Naive B cell (primary cell): ENCODE measurements around the gene RIMS4. TPM values are rescaled to one million over a fixed set of nuclear protein-coding genes. Genes with fewer than 3 reads are reported as not detected.

ENCODE experiments used
- ATAC-seq, 2 donors: fragments of 150-1000 bp; cut with Tn5 transposase; 2 replicates each; pipeline ENCODE4 v1.10.0; 2021; ENCODE audit warnings: low read depth in 2 of 2, mild to moderate bottlenecking in 2 of 2, moderate library complexity in 2 of 2
- DNase-seq: peaks from one replicate; pipeline ENCODE4 v3.0.0; 2022
- H3K27ac Mint-ChIP-seq, 6 donors: one replicate each; pipeline ENCODE4 v1.8.0; 2020 to 2022; ENCODE audit warnings: mild to moderate bottlenecking in 6 of 6, mixed read lengths in 6 of 6, moderate library complexity in 5 of 6, inconsistent platforms in 2 of 6
- H3K27me3 Mint-ChIP-seq, 3 donors: one replicate each; pipeline ENCODE4 v1.8.0; 2021 to 2022; ENCODE audit warnings: mixed read lengths in 3 of 3, mild to moderate bottlenecking in 1 of 3
- H3K36me3 Mint-ChIP-seq, 2 donors: one replicate each; pipeline ENCODE4 v1.8.0; 2020 to 2022; ENCODE audit warnings: mixed read lengths in 2 of 2, inconsistent platforms in 1 of 2, mild to moderate bottlenecking in 1 of 2
- H3K4me1 Mint-ChIP-seq, 3 donors: one replicate each; pipeline ENCODE4 v1.8.0; 2020 to 2022; ENCODE audit warnings: mixed read lengths in 3 of 3, inconsistent platforms in 1 of 3, mild to moderate bottlenecking in 1 of 3, moderate library complexity in 1 of 3
- H3K4me3 Mint-ChIP-seq, 8 donors: one replicate each; pipeline ENCODE4 v1.8.0; 2020 to 2022; ENCODE audit warnings: mild to moderate bottlenecking in 8 of 8, mixed read lengths in 8 of 8, moderate library complexity in 8 of 8, inconsistent platforms in 2 of 8
- H3K9me3 Mint-ChIP-seq, 7 donors: one replicate each; pipeline ENCODE4 v1.8.0; 2020 to 2022; ENCODE audit warnings: mixed read lengths in 7 of 7, mild to moderate bottlenecking in 5 of 7, inconsistent platforms in 2 of 7, moderate library complexity in 1 of 7
- polyA plus RNA-seq, 6 donors: library from polyadenylated mRNA; unstranded; fragments of 300-500 nt; fragmentation: Illumina TruSeq; gene quantifications; one replicate each; pipeline ENCODE4 v1.2.3, GENCODE V29; 2021; ENCODE audit warnings: low read depth in 6 of 6

The RIMS4 gene
- polyA plus RNA-seq, 6 donors from 2014 or later = not detected

DNA sequence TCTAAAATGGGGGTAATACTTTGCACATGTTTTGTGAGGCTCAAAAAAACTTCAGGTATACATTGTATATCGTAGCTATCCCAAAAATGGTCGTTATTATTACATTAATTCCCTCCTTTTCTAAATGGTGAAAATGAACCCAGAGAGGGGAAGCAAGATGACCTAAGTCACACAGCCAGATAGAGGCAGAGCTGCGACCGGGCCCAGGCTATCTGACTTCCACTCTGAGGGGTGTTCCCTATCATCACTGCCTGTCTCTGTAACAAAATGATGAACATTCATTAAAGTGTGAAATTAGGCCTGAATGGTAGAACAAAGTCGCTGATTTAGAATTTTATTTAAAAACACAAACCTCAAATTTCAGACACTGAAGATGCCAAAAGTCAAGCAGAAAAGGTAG, 29.1 kb upstream of the RIMS4 start:
- H3K4me3 Mint-ChIP-seq = no peak overlapping the region
- H3K4me1 Mint-ChIP-seq = no peaks in the 10 kb centered on the region
- DNase-seq (no peak), ATAC-seq (no peak)
- H3K27me3 Mint-ChIP-seq = peaks cover 32 to 43% (median 43%) of the 10 kb centered on the region in 3 donors
- peaks cover 0 to 8% of the 10 kb centered on the region in 2 donors for H3K36me3 Mint-ChIP-seq
- H3K9me3 Mint-ChIP-seq = peaks cover 3 to 14% (median 7%) of the 10 kb centered on the region in 7 donors
- no peak overlapping the region for H3K27ac Mint-ChIP-seq

DNA sequence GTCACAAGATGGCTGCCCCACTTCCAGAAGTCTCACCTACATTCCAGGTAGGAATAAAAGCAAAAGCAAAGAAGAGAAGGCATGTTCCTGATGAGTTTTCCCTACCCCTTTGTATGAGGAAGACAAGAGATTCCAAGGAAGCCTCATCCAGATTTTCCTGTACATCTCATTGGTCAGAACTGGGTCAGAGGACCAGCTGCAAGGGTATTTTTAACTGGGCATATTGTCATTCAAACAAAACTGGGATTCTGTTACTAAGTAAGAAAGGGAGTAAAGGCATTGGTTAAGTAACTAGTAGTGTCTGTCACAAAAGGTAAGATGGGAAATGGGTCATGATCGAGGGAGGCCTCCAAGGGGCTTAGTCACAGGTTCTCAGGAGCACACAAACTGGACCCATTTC, 28.2 kb upstream of the RIMS4 start:
- DNase-seq (no peak), ATAC-seq (no peak)
- Mint-ChIP-seq H3K4me3 (no peak overlapping the region), H3K27me3 (peaks cover 33 to 43% (median 34%) of the 10 kb centered on the region in 3 donors), H3K4me1 (no peaks in the 10 kb centered on the region), H3K27ac (no peak overlapping the region), H3K36me3 (peaks cover 0 to 8% of the 10 kb centered on the region in 2 donors), H3K9me3 (peaks cover 3 to 14% (median 8%) of the 10 kb centered on the region in 7 donors)

GRCh38 chr20:44837946-44838345, 27.6 kb upstream of the RIMS4 start:
- Mint-ChIP-seq H3K4me3 (no peak overlapping the region), H3K27ac (no peak overlapping the region), H3K4me1 (no peaks in the 10 kb centered on the region), H3K36me3 (peaks cover 0 to 8% of the 10 kb centered on the region in 2 donors), H3K9me3 (peaks cover 3 to 14% (median 8%) of the 10 kb centered on the region in 7 donors), H3K27me3 (peaks cover 27 to 37% (median 31%) of the 10 kb centered on the region in 3 donors)
- ATAC-seq = no peak
- DNase-seq = no peak

- Mint-ChIP-seq H3K4me1 (no peaks in the 10 kb centered on the region), H3K27me3 (peaks cover 16 to 38% (median 30%) of the 10 kb centered on the region in 3 donors), H3K4me3 (no peak overlapping the region), H3K9me3 (peaks cover 3 to 14% (median 8%) of the 10 kb centered on the region in 7 donors), H3K36me3 (peaks cover 0 to 8% of the 10 kb centered on the region in 2 donors), H3K27ac (no peak overlapping the region)
- DNase-seq (no peak), ATAC-seq (no peak)
Measured at GRCh38 chr20:44836601-44837120, 26.3 kb upstream of the RIMS4 start.

GRCh38 chr20:44835661-44836221, 25.4 kb upstream of the RIMS4 start:
- DNase-seq = no peak
- ATAC-seq = no peak
- Mint-ChIP-seq H3K4me3 (no peak overlapping the region), H3K27ac (no peak overlapping the region), H3K27me3 (peaks cover 18 to 40% (median 35%) of the 10 kb centered on the region in 3 donors), H3K36me3 (peaks cover 0 to 8% of the 10 kb centered on the region in 2 donors), H3K9me3 (peaks cover 7 to 20% (median 13%) of the 10 kb centered on the region in 7 donors), H3K4me1 (no peaks in the 10 kb centered on the region)

DNA sequence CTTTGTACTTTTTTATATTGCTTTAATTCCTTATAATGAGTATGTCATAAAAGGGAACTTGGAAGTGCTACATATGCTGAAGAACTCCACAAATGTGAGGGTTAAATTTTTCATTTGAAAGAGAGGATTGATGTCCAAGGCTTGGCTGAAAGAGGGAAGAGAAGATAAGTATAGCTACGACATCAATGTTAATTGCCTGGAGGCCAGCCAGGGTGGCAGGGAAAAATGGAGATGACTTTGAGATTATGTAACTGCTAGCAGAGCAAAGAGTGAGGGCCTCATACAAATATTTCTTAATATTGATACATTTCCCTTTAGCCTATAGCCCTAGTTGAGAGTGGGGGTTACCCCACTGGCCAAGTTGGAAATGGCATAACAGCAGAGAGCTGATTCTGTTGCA, 24.8 kb upstream of the RIMS4 start:
- peaks cover 16 to 37% (median 37%) of the 10 kb centered on the region in 3 donors for H3K27me3 Mint-ChIP-seq
- no peaks in the 10 kb centered on the region for H3K4me1 Mint-ChIP-seq
- DNase-seq (no peak), ATAC-seq (no peak)
- H3K9me3 Mint-ChIP-seq = peaks cover 5 to 20% (median 10%) of the 10 kb centered on the region in 7 donors
- peaks cover 0 to 8% of the 10 kb centered on the region in 2 donors for H3K36me3 Mint-ChIP-seq
- H3K4me3 Mint-ChIP-seq = no peak overlapping the region
- peak overlapping the region in 1 of 6 donors; percentile 54 for H3K27ac Mint-ChIP-seq

DNA sequence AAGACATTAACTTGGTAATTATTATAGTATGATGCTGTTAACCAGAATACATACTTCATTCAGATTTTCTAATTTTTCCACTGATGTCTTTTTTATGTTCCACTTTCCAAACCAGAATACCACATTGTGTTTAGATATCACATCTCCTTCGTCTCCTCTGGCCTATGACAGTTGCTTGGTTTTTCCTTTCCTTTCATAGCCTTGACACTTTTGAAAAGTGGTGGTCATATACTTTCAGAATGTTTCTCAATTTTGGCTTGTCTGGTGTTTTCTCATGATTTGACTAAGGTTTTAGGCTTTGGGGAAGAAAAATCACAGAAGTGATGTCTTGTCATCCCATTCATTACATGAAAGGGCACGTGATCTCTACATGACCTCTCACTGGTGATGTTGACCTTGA, 24.3 kb upstream of the RIMS4 start:
- H3K9me3 Mint-ChIP-seq = peaks cover 5 to 20% (median 10%) of the 10 kb centered on the region in 7 donors
- H3K36me3 Mint-ChIP-seq = peaks cover 0 to 8% of the 10 kb centered on the region in 2 donors
- no peak overlapping the region for H3K4me3 Mint-ChIP-seq
- peak overlapping the region in 1 of 6 donors; percentile 54 for H3K27ac Mint-ChIP-seq
- ATAC-seq = no peak
- no peaks in the 10 kb centered on the region for H3K4me1 Mint-ChIP-seq
- DNase-seq = no peak
- peaks cover 16 to 38% (median 37%) of the 10 kb centered on the region in 3 donors for H3K27me3 Mint-ChIP-seq

DNA sequence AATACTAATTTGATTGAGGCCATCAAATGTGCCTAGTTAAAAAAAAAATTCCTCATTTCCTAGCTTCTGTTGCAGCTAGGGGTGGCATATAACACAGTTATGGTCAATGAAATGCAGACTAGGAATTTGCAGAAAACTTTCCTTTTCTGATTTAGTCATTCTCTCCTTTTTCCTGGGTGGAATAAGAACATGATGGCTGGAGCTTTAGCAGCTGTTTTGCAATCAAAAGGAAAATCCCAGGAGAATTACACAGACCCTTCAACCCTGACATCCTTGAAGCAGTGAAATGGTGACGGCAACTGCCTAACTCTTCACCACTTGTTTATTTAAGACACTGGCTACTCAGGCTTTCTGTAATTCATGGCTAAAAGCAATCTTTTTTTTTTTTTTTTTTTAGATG, 23.1 kb upstream of the RIMS4 start:
- no peak overlapping the region for H3K27ac Mint-ChIP-seq
- peaks cover 21 to 49% (median 39%) of the 10 kb centered on the region in 3 donors for H3K27me3 Mint-ChIP-seq
- peaks cover 2 to 24% (median 10%) of the 10 kb centered on the region in 7 donors for H3K9me3 Mint-ChIP-seq
- no peaks in the 10 kb centered on the region for H3K4me1 Mint-ChIP-seq
- ATAC-seq (no peak), DNase-seq (no peak)
- no peak overlapping the region for H3K4me3 Mint-ChIP-seq
- peaks cover 0 to 5% of the 10 kb centered on the region in 2 donors for H3K36me3 Mint-ChIP-seq

- H3K9me3 Mint-ChIP-seq = peaks cover 0 to 23% (median 10%) of the 10 kb centered on the region in 7 donors
- H3K27me3 Mint-ChIP-seq = peaks cover 21 to 49% (median 37%) of the 10 kb centered on the region in 3 donors
- no peaks in the 10 kb centered on the region for H3K4me1 Mint-ChIP-seq
- H3K36me3 Mint-ChIP-seq = no peaks in the 10 kb centered on the region
- H3K27ac Mint-ChIP-seq = peak overlapping the region in 1 of 6 donors; percentile 66
- no peak overlapping the region for H3K4me3 Mint-ChIP-seq
- DNase-seq (no peak), ATAC-seq (no peak)
Measured at GRCh38 chr20:44832724-44833123, 22.4 kb upstream of the RIMS4 start.

GRCh38 chr20:44830995-44831394, 20.6 kb upstream of the RIMS4 start:
- H3K36me3 Mint-ChIP-seq = no peaks in the 10 kb centered on the region
- peaks cover 21 to 49% (median 44%) of the 10 kb centered on the region in 3 donors for H3K27me3 Mint-ChIP-seq
- no peaks in the 10 kb centered on the region for H3K4me1 Mint-ChIP-seq
- no peak for ATAC-seq
- no peak overlapping the region for H3K4me3 Mint-ChIP-seq
- no peak for DNase-seq
- no peak overlapping the region for H3K27ac Mint-ChIP-seq
- peaks cover 0 to 23% (median 10%) of the 10 kb centered on the region in 7 donors for H3K9me3 Mint-ChIP-seq

GRCh38 chr20:44830523-44830922, 20.2 kb upstream of the RIMS4 start:
- H3K4me1 Mint-ChIP-seq = no peaks in the 10 kb centered on the region
- no peak overlapping the region for H3K27ac Mint-ChIP-seq
- H3K36me3 Mint-ChIP-seq = no peaks in the 10 kb centered on the region
- ATAC-seq (no peak), DNase-seq (no peak)
- no peak overlapping the region for H3K4me3 Mint-ChIP-seq
- peaks cover 21 to 53% (median 44%) of the 10 kb centered on the region in 3 donors for H3K27me3 Mint-ChIP-seq
- H3K9me3 Mint-ChIP-seq = peaks cover 0 to 23% (median 10%) of the 10 kb centered on the region in 7 donors

DNA sequence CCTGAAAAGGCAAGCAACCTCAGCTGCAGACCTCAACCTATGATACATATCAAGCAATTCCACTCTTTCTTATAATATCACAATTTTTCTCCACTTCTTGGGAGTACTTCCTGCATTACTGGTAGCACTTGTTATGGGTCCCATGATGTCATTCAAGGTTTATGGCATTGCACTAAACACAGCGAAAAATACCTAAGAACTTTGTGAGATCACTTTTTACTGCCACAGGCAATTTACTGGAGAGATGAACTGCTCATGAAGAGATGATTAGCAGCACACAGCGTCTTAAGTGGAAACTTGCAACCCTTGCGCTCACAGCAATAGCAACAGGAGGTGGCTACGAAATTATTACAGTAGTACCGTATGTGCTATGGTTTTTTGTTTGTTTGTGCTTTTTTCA, 19.3 kb upstream of the RIMS4 start:
- Mint-ChIP-seq H3K4me3 (no peak overlapping the region), H3K4me1 (no peaks in the 10 kb centered on the region), H3K9me3 (peaks cover 0 to 23% (median 10%) of the 10 kb centered on the region in 7 donors), H3K27me3 (peaks cover 14 to 48% (median 39%) of the 10 kb centered on the region in 3 donors), H3K27ac (no peak overlapping the region), H3K36me3 (no peaks in the 10 kb centered on the region)
- DNase-seq (no peak), ATAC-seq (no peak)

- H3K27ac Mint-ChIP-seq = no peak overlapping the region
- no peaks in the 10 kb centered on the region for H3K36me3 Mint-ChIP-seq
- H3K4me3 Mint-ChIP-seq = no peak overlapping the region
- DNase-seq (no peak), ATAC-seq (no peak)
- H3K9me3 Mint-ChIP-seq = peaks cover 0 to 23% (median 10%) of the 10 kb centered on the region in 7 donors
- no peaks in the 10 kb centered on the region for H3K4me1 Mint-ChIP-seq
- H3K27me3 Mint-ChIP-seq = peaks cover 13 to 47% (median 38%) of the 10 kb centered on the region in 3 donors
Measured at GRCh38 chr20:44828640-44829039, 18.3 kb upstream of the RIMS4 start.

DNA sequence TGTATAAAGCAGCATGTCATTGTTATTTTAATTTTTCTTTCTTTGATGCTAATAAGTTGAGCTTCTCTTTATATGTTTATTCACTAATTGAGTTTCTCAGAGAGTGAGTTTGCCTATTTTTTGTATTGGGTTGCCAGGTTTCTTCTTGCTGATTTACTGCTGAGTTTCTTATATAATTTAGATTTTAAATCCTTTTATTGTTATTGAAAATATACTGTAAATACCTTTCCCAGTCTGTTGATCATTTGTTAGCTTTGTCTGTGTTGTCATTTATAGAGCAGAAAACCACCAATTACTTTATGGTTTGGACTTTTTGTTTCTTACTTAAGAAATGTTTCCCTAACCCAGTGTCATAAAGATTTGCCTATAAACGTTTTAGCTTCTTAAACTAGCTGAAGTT, 17.1 kb upstream of the RIMS4 start:
- Mint-ChIP-seq H3K36me3 (no peaks in the 10 kb centered on the region), H3K4me3 (no peak overlapping the region), H3K27ac (no peak overlapping the region), H3K9me3 (peaks cover 0 to 23% (median 10%) of the 10 kb centered on the region in 7 donors), H3K4me1 (no peaks in the 10 kb centered on the region), H3K27me3 (peaks cover 20 to 48% (median 35%) of the 10 kb centered on the region in 3 donors)
- ATAC-seq (no peak), DNase-seq (no peak)
